ENCODE data around the gene ZNF543.

DNA sequence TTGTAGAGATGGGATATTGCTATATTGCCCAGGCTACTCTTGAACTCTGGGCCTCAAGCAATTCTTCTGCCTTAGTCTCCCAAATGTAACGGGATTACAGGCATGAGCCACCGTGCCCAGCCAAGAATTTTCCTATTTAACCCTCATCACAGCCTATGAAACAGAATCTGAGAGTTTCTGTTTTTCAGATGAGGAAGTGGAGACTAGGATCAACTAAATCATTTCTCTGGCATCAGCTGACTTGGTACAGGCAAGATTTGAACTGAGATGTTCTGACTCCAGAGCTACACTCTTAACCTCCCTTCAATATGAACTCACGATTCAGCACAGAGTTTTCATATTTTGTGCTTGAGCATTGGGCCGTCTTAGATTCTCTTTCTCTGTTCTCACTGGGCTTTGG lies 31.9 kb upstream of the ZNF543 start:
- TF ChIP-seq, protein P1, sequence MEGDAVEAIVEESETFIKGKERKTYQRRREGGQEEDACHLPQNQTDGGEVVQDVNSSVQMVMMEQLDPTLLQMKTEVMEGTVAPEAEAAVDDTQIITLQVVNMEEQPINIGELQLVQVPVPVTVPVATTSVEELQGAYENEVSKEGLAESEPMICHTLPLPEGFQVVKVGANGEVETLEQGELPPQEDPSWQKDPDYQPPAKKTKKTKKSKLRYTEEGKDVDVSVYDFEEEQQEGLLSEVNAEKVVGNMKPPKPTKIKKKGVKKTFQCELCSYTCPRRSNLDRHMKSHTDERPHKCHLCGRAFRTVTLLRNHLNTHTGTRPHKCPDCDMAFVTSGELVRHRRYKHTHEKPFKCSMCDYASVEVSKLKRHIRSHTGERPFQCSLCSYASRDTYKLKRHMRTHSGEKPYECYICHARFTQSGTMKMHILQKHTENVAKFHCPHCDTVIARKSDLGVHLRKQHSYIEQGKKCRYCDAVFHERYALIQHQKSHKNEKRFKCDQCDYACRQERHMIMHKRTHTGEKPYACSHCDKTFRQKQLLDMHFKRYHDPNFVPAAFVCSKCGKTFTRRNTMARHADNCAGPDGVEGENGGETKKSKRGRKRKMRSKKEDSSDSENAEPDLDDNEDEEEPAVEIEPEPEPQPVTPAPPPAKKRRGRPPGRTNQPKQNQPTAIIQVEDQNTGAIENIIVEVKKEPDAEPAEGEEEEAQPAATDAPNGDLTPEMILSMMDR (IDR thresholded peaks at IDR 0.05): no peak
- no peak for TF ChIP-seq EP300 (IDR thresholded peaks at IDR 0.05; ENCODE audit: low read depth)
